CD4-positive, alpha-beta T cell (primary cell): Measurements from ENCODE around the gene P3H2. TPM values are rescaled to one million over a fixed set of nuclear protein-coding genes. Genes with fewer than 3 reads are reported as not detected.

Source experiments
- ATAC-seq: fragments of 200-7000 bp; cut with Tn5 transposase; one replicate; pipeline ENCODE4 v1.10.0; 2022; ENCODE audit warnings: mild to moderate bottlenecking; ENCODE audit not compliant: poor library complexity
- CTCF ChIA-PET: fragments of 350-600 bp; sonication (Branson Sonifier 250); formaldehyde crosslinking; loops from one replicate; lab custom pipeline; 2021; ENCODE audit warnings: antibody characterized with exemption, inconsistent platforms; lab: Charles Lee
- POLR2A ChIA-PET: fragments of 350-600 bp; sonication (Branson Sonifier 250); formaldehyde crosslinking; loops from one replicate; lab custom pipeline; 2021; ENCODE audit warnings: antibody characterized with exemption, inconsistent platforms; lab: Charles Lee
- DNase-seq, 14 experiments: peaks; one replicate each; pipeline ENCODE4 v3.0.0-alpha.2; 2013 to 2020; ENCODE audit warnings: mixed read lengths in 2 of 14
- H3K27ac ChIP-seq, 2 donors: one replicate each; pipeline versions ENCODE4 v1.5.1 to v1.7.0; 2013; ENCODE audit warnings: low read length in 2 of 2, low read depth in 1 of 2, mild to moderate bottlenecking in 1 of 2
- H3K27me3 ChIP-seq, 2 experiments: 1 replicate in 1 of 2; 2 replicates in 1 of 2; pipeline versions ENCODE4 v1.6.1 to v1.7.0; 2013; ENCODE audit warnings: low read length in 2 of 2, control low read depth in 1 of 2, mild to moderate bottlenecking in 1 of 2, moderate library complexity in 1 of 2; ENCODE audit not compliant: insufficient read depth in 2 of 2, control insufficient read depth in 1 of 2
- H3K36me3 ChIP-seq: one replicate; pipeline ENCODE4 v1.6.1; 2013; ENCODE audit warnings: low read length, control low read depth; ENCODE audit not compliant: insufficient read depth
- H3K4me1 ChIP-seq: one replicate; pipeline ENCODE4 v1.6.1; 2013; ENCODE audit warnings: low read length, control low read depth; ENCODE audit not compliant: insufficient read depth
- H3K4me3 ChIP-seq: one replicate; pipeline ENCODE4 v1.5.1; 2013; ENCODE audit warnings: mild to moderate bottlenecking, low read length, moderate library complexity
- H3K9me3 ChIP-seq, 2 experiments: 1 replicate in 1 of 2; 2 replicates in 1 of 2; pipeline versions ENCODE4 v1.6.1 to v1.7.0; 2013; ENCODE audit warnings: low read length in 2 of 2, mild to moderate bottlenecking in 2 of 2, control low read depth in 1 of 2, moderate library complexity in 1 of 2; ENCODE audit not compliant: control insufficient read depth in 1 of 2, insufficient read depth in 1 of 2
- H3K27ac Mint-ChIP-seq: one replicate; pipeline ENCODE4 v1.8.0; 2020; ENCODE audit warnings: mixed read lengths
- H3K27me3 Mint-ChIP-seq: one replicate; pipeline ENCODE4 v1.8.0; 2021; ENCODE audit warnings: mixed read lengths
- H3K36me3 Mint-ChIP-seq: one replicate; pipeline ENCODE4 v1.8.0; 2021; ENCODE audit warnings: low read depth, mixed read lengths
- H3K4me1 Mint-ChIP-seq: one replicate; pipeline ENCODE4 v1.8.0; 2021; ENCODE audit warnings: low read depth, mixed read lengths
- H3K4me3 Mint-ChIP-seq: one replicate; pipeline ENCODE4 v1.8.0; 2020; ENCODE audit warnings: mild to moderate bottlenecking, mixed read lengths
- H3K9me3 Mint-ChIP-seq: one replicate; pipeline ENCODE4 v1.8.0; 2020; ENCODE audit warnings: mixed read lengths
- intact Hi-C, 2 experiments: fragments of 100-400 bp; cut with DNase I in 1 of 2; cut with micrococcal nuclease in 1 of 2; formaldehyde crosslinking; loops; one replicate each; pipeline versions ENCODE4 v1.15.1 to v1.9.0; 2023 to 2025; cut with DNase I, micrococcal nuclease
- total RNA-seq, 174 experiments: library from RNA in 2 of 174; stranded (reverse) in 2 of 174; gene quantifications; one replicate each; pipeline ENCODE4 v1.2.3 and lab custom pipeline; 2021 to 2026
- TF ChIP-seq, protein P1 (sequence below): fragments of 200-600 bp; IDR thresholded peaks from one replicate; pipeline ENCODE4 v1.8.0; 2022; ENCODE audit warnings: antibody characterized with exemption, mild to moderate bottlenecking

P3H2 gene
- total RNA-seq, 2 experiments from 2014 or later: not detected

DNA sequence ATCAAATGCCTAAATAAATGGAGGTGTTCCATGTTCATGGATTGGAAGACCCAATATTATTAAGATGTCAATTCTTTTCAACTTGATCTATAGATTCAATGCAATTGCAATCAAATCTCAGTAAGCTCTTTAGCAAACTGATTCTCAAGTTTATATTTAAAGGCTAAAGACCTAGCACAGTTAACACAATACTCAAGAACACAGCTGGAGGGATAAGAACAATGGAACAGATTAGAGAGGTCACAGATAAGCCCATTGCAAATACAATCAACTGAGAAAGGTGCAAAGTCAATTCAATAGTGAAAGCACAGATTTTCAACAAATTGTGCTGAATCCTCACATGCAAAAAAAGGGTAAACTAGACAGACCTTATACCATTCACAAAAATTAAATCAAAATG, 198.9 kb downstream of the P3H2 start:
- H3K4me1 Mint-ChIP-seq: no peaks in the 10 kb centered on the region
- no peak overlapping the region for H3K27ac ChIP-seq
- H3K4me3 Mint-ChIP-seq: no peak overlapping the region
- ChIA-PET CTCF (no interaction called here), POLR2A (no interaction called here)
- H3K9me3 Mint-ChIP-seq: no peaks in the 10 kb centered on the region
- no peaks in the 10 kb centered on the region for H3K9me3 ChIP-seq
- H3K27ac Mint-ChIP-seq: no peak overlapping the region
- no peaks in the 10 kb centered on the region for H3K27me3 Mint-ChIP-seq
- TF ChIP-seq, protein P1, sequence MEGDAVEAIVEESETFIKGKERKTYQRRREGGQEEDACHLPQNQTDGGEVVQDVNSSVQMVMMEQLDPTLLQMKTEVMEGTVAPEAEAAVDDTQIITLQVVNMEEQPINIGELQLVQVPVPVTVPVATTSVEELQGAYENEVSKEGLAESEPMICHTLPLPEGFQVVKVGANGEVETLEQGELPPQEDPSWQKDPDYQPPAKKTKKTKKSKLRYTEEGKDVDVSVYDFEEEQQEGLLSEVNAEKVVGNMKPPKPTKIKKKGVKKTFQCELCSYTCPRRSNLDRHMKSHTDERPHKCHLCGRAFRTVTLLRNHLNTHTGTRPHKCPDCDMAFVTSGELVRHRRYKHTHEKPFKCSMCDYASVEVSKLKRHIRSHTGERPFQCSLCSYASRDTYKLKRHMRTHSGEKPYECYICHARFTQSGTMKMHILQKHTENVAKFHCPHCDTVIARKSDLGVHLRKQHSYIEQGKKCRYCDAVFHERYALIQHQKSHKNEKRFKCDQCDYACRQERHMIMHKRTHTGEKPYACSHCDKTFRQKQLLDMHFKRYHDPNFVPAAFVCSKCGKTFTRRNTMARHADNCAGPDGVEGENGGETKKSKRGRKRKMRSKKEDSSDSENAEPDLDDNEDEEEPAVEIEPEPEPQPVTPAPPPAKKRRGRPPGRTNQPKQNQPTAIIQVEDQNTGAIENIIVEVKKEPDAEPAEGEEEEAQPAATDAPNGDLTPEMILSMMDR: no peak
- H3K4me1 ChIP-seq: no peaks in the 10 kb centered on the region
- H3K36me3 Mint-ChIP-seq: no peaks in the 10 kb centered on the region
- intact Hi-C loops: no loop called here
- ATAC-seq: no peak
- no peaks in the 10 kb centered on the region for H3K27me3 ChIP-seq
- no peaks in the 10 kb centered on the region for H3K36me3 ChIP-seq
- no peak overlapping the region for H3K4me3 ChIP-seq
- DNase-seq: no peak

DNA sequence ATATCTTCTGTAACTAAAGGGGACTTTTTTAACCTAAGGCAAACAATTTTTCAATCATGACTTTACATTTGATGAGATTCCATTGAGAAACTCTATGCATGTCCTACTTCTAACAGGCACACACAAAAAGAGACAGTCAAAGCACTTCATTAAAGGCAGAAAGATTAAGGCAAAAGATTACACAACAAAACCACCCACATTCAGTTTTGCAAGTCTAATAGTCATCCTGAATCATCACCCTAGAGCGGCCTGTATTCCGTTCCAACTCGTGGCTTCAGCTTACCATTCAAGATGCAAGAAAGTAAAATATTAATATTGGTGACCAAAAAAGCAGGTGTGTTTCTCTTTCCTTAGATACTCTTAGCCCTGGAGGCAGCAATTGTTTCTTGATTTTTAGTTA, 205.9 kb downstream of the P3H2 start:
- TF ChIP-seq, protein P1: no peak
- H3K4me3 Mint-ChIP-seq: no peak overlapping the region
- peaks cover 8% of the 10 kb centered on the region for H3K27me3 Mint-ChIP-seq
- POLR2A ChIA-PET: interaction anchor here (0.6 kb wide), 1 partner anchor 130 kb away, joined by 3 read pairs; no protein-coding TSS in a partner anchor
- intact Hi-C loops: no loop called here
- CTCF ChIA-PET: no interaction called here
- no peaks in the 10 kb centered on the region for H3K4me1 Mint-ChIP-seq
- no peak overlapping the region for H3K27ac Mint-ChIP-seq
- ATAC-seq (no peak), DNase-seq (no peak)
- no peaks in the 10 kb centered on the region for H3K36me3 Mint-ChIP-seq
- H3K36me3 ChIP-seq: no peaks in the 10 kb centered on the region
- H3K4me1 ChIP-seq: no peaks in the 10 kb centered on the region
- H3K9me3 Mint-ChIP-seq: no peaks in the 10 kb centered on the region
- H3K9me3 ChIP-seq: no peaks in the 10 kb centered on the region
- H3K27me3 ChIP-seq: peaks cover 2 to 3% of the 10 kb centered on the region in 2 experiments
- no peak overlapping the region for H3K27ac ChIP-seq
- H3K4me3 ChIP-seq: no peak overlapping the region

DNA sequence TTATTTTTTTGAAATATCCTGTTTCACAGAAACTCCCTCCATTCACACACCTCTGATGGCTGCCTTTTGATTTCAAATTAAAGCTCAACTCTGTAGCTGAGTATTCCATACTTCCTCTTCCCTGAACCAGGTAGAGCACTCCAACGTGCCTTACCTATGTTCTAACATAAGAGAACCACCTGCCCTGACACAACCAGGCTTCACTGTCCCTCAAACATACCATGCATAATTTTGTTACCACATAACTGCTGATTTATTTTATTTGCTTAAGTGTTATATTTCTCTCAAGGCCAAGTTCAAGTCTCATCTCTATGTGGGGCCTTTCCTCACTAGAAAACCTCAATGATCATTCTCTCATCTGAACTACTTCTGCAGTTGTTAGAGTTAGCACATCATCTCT, 209.7 kb downstream of the P3H2 start:
- H3K4me3 ChIP-seq: no peak overlapping the region
- peaks cover 14% of the 10 kb centered on the region for H3K27me3 Mint-ChIP-seq
- DNase-seq: no peak
- H3K9me3 ChIP-seq: no peaks in the 10 kb centered on the region
- TF ChIP-seq, protein P1: no peak
- H3K4me1 Mint-ChIP-seq: no peaks in the 10 kb centered on the region
- no peaks in the 10 kb centered on the region for H3K9me3 Mint-ChIP-seq
- H3K27ac Mint-ChIP-seq: no peak overlapping the region
- intact Hi-C loops: no loop called here
- no peaks in the 10 kb centered on the region for H3K36me3 Mint-ChIP-seq
- H3K36me3 ChIP-seq: no peaks in the 10 kb centered on the region
- H3K4me3 Mint-ChIP-seq: no peak overlapping the region
- ATAC-seq: no peak
- CTCF ChIA-PET: no interaction called here
- peaks cover 2 to 3% of the 10 kb centered on the region in 2 experiments for H3K27me3 ChIP-seq
- H3K4me1 ChIP-seq: no peaks in the 10 kb centered on the region
- H3K27ac ChIP-seq: no peak overlapping the region
- POLR2A ChIA-PET: no interaction called here
